HG03442 (cell line): Measurements from ENCODE around the gene ZNF205.
"Not testable (repeated sequence)": the region's sequence is repeated elsewhere in the genome, so short reads cannot be mapped to it uniquely, and the experiment has no call there.

Source experiments
- ATAC-seq: cut with Tn5 transposase; IDR thresholded peaks from one replicate; pipeline ENCODE4 v1.9.1; 2021; ENCODE audit warnings: mild to moderate bottlenecking, moderate library complexity; ENCODE audit not compliant: unreplicated experiment

The ZNF205 gene

DNA sequence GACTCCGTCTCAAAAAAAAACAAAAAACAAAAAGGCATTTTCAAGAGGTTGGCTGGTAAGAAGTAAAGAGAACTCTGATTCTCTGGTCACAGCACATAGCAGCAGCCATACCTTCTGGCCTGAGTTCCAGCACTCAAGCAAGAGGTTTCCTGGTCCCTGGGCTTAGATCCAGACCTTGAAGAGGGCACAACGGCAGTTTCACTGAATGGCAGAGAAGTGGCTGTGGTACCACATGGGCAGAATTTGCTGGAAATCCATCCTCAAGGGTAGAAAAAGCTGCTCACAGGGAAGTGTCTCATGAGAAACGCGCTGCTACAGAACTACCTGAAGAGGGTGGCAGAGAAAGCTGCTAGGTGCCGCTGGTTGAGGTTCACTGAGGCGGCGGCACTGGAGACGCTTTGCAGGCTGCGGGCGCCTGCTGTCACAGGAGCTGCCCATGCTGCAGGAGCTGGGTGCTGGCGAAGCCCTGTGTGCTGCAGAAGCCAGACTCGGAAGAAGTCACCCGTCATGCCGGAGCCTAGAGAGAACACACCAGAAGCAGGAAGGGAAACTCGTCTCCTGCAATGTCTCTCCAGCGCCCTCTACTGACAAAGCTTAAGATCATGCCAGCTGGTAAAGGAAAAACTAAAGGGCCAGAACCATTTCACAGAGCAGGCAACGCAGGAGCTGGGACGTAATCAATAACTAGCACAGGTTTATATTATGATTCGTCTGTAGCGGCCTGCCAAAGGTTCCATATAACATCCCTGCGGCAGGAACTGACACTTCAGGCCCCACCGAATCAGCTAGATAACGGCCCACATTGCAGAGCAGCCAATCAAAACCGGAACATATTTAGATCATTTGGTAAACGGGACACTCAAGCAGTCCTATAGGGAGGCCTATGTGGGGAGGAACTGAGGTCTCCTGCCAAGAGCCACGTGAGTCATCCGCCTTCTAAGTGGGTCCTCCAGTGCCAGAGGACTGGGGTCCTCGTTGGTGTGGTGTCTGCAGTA lies 17.0 kb downstream of the ZNF205 start:
- ATAC-seq: no peak

DNA sequence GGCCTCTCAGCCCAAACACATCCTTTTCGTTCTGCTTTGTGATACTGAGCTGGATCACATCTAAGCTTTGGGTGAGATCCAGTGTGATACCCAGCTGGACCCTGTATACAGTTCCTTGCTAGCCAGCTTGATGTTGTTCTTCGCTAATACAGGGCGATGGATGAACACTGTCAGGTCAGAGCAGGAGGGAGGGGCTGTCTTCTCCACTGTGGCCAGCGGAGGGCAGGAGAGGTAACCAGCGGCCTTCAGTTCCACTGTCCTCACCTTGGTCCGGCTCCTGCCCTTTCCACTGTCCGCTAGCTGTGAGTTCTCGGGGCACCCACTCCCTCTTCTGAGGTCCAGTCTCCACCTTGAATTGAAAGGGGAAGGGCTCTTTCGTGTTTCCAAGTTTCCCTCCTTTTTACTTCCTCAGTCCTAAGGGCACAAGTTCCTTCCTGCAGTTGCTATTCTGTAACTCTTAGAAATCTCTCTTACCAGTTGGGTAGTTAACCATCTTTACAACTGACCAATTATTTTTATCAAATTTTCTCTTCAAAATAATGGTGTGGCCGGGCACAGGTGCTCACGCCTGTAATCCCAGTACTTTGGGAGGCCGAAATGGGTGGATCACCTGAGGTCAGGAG lies 19.5 kb downstream of the ZNF205 start:
- peak; percentile 29 for ATAC-seq

DNA sequence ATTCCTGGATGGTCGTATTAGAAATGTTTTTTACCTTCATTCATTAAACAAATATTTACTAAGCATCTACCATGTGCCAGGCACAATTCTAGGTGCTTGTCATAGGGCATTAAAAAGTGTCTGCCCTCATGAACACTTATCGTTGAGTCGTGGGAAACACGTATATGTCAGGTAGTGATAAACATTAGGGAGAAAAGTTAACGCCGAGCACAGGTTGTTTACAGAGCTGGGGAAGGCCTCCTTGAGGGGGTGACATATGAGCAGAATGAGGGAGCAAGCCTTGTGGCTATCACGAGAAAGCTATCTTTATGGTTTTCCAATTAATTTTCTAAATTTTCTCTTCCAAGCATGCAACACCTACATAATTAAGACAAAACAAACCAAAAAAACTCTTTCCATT lies 21.5 kb downstream of the ZNF205 start:
- no peak for ATAC-seq

DNA sequence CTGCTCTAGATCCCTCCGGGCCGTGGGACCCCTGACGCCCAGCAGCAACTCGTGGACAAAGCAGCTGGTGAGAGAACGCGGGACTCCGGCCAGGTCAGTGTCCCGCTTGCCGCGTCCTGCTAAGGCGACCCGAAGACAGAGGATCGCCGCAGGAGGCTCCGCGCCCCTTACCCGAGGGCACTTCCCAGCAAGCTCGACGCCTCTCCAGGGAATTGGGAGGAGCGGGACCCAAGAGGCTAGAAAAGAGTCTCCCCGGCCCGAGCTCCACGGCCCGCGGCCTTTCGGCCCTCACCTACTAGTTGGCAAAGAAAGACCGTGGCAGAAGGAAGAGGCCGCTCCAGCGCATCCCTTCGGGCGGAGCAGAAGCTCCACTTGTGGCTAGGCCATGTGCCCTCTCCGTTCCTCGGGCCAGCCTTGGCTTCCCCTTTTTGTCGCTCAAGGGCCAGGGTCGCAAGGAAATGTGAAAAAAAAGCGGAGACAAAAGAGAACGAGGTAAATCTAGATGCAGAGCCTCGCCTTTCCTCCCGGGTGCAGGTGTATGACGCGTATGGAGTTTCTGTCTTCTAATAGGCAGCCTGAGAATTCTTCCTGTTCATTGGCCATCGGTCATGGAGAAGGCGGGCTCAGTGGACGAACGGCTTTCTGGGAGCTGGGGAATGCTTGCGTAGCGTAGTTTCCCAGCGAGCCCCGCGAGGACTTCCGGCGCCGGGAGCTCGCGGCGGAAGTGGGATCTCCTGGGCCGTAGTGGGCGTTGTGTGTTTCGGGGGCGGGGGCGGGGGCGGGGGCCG lies 22.1 kb downstream of the ZNF205 start, which contains the start of gene ZNF213:
Gene ZNF213, plus strand, starts transcription at position 692 of the 788 bp plus-strand sequence. CDS start 2,252 bp downstream, outside the sequence.
- peak; percentile 79 for ATAC-seq

DNA sequence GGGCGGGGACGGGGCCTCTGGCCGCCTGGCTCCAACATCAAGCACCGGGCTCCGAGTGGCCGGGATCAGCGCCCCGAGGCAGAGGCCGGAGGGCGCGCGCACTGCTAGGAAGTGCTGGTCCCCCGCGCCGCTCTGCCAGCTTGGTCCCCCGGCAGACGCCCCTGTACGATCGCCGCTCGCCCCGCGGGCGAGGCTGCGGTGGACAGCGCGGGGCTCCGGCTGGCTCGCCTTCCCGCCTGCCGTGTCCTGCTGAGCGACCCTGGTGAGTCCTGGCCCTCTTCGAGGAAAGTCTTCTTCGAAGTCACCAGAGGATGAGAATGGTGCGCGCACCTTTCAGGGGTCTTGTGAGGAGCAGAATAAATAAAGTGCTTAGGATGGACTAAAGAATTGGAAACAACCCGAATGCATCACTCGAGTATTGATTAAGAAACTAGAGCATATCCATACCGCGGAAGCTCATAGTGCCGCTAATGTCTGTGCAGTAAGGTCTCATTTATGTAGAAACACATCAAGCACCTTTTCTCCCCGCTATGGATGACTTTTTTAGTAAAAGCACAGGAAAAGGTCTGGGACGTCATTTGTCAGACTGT lies 22.8 kb downstream of the ZNF205 start:
- ATAC-seq: no peak

DNA sequence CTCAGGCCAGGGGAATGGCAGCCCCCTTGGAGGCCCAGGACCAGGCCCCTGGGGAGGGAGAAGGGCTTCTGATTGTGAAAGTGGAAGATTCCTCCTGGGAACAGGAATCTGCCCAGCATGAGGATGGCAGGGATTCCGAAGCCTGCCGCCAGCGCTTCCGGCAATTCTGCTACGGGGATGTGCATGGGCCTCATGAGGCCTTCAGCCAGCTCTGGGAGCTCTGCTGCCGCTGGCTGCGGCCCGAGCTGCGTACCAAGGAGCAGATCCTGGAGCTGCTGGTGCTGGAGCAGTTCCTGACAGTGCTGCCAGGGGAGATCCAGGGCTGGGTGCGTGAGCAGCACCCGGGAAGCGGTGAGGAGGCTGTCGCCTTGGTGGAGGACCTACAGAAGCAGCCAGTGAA lies 24.9 kb downstream of the ZNF205 start:
- no peak for ATAC-seq

DNA sequence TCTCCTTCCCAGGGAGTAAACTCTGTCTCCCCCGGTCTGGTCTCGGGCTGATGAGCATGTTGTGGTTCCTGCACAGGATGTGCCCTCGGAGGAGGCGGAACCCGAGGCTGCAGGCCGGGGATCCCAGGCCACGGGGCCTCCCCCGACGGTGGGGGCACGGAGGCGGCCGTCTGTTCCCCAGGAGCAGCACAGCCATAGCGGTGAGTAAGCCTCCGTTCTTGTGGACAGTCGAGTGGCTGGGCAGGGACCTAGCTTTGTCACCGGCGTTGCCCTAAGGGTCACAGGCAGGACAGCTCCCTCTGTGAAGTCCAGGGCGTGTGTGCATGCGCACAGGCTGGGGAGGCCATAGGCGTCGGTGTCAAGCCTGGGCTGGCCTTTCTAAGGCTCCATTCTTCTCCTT lies 26.0 kb downstream of the ZNF205 start:
- no peak for ATAC-seq

DNA sequence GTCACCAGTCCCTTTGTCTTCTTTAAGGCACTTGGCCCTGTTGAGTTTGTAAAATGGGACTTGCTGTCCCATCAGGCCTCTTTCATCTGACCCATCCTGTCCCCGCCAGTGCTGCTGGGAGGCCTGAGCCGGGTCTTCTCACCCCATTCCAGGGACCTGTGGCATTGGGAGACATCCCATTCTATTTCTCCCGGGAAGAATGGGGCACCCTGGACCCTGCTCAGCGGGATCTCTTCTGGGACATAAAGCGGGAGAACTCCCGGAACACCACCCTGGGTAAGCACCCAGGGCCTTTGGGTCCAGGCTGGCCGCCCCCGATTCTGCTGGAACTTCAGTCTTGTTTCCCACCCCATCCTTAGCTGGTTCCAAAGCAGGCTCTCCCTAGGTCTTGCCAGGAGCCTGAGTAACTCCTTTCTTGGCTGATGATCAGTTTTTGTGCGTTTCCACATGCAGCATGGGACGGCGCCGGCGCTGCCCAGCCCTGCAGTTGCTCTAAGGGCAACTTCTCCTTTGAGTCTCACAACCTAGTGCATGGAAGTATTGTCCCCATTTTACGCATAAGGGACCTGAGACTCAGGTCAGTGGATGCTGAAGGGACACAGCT lies 26.5 kb downstream of the ZNF205 start:
- ATAC-seq: no peak

DNA sequence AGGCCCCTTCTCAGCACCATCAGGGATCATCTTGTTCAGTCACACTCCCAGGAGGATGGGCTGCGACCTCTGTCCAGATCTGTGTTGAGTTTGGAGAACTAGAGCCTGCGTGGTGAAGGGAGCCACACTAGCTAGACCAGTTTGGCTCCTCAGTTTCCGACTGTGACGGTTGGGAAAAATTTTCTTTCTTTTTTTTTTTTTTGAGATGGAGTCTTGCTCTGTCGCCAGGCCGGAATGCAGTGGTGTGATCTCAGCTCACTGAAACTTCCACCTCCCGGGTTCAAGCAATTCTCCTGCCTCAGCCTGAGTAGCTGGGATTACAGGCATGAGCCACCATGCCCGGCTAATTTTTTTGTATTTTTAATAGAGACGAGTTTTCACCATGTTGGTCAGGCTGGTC lies 27.2 kb downstream of the ZNF205 start:
- not testable (repeated sequence) for ATAC-seq

DNA sequence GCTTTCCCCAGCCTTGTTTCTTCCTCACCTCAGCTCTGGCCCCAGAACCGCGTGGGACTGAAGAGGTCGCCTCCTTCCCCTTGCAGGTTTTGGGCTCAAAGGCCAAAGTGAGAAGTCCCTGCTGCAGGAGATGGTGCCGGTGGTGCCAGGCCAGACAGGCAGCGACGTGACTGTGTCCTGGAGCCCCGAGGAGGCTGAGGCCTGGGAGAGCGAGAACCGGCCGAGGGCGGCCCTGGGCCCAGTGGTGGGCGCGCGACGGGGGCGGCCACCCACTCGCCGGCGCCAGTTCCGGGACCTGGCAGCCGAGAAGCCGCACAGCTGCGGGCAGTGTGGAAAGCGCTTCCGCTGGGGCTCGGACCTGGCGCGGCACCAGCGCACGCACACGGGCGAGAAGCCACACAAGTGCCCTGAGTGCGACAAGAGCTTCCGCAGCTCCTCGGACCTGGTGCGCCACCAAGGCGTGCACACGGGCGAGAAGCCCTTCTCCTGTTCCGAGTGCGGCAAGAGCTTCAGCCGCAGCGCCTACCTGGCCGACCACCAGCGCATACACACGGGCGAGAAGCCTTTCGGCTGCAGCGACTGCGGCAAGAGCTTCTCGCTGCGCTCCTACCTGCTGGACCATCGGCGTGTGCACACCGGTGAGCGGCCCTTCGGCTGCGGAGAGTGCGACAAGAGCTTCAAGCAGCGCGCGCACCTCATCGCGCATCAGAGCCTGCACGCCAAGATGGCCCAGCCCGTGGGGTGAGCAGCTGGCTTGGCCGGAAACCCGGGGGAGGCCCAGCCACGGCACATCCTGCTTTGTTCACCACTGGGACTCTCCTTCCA lies 28.4 kb downstream of the ZNF205 start:
- no peak for ATAC-seq

DNA sequence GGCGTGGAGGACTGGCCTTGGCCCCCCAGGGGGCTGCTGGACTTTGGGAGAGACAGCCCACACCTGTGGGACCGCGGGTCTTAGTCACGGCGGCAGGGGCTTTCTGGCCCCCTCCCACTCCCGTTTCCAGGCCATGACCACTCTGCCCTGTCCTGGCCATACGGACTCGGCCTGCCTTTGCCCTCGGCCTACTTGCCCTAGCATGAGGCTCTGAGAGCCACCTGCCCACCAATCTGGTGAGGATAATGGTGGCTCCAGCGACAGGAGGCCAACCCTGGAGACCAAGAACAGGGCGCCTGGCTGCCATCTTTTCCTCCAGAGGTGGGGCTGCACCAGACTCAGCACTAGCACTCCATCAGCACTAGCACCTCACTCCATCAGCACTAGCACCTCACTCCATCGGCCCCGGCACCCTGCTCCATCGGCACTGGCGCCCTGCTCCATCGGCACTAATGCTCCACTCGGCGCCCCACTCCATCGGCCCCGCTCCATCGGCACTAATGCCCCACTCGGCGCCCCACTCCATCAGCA lies 29.5 kb downstream of the ZNF205 start:
- no peak for ATAC-seq

DNA sequence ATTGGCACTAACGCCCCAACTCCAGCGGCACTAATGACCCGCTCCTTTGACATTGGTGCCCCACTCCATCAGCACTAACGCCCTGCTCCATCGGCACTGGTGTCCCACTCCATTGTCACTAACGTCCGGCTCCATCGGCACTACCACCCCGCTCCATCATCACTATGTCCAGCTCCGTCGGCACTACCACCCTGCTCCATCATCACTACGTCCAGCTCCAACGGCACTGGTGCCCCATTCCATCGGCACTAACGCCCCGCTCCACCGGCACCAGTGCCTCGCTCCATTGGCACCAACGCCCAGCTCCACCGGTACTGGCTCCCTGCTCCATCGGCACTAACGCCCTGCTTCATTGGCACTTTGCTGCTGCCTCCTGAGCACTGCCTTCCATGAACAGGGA lies 29.9 kb downstream of the ZNF205 start:
- no peak for ATAC-seq

DNA sequence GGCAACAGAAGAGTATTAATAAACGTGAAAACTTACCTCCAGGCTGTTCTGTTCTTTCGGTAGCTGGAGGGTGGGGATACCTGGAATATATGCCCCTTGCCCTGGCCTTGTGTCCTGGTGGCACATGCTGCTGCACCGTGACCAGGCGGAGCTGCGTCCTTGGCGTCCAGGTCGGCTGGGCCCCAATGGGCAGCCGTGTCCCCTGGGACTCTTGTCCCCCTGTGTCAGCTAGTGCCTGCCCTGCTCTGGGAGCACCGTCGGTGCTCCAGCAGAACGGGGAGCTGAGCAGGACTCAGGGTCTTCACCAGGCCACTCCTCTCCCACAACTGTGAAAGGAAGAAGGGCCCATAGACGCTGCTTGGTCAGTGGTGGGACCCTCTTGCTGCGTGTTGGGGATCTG lies 30.4 kb downstream of the ZNF205 start:
- no peak for ATAC-seq

DNA sequence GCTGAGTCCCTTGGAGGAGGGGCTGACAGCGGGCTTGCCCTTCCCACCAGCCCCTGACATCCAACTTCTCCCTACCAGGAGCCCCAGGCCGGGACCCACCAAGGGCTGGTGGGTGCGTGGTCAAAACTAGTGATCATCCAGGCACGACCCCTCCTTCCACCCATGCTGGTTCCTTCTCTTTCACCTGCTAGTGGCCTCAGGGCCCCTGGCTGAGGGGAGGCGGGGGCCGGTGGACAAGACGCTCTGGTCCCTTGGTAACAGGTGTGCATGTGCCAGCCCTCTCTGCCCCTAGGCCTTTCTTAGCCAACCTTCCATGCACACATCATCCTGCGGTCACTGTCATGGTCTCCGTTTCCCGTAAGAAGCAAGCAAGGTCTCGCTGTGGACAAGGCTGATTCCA lies 30.8 kb downstream of the ZNF205 start:
- no peak for ATAC-seq

DNA sequence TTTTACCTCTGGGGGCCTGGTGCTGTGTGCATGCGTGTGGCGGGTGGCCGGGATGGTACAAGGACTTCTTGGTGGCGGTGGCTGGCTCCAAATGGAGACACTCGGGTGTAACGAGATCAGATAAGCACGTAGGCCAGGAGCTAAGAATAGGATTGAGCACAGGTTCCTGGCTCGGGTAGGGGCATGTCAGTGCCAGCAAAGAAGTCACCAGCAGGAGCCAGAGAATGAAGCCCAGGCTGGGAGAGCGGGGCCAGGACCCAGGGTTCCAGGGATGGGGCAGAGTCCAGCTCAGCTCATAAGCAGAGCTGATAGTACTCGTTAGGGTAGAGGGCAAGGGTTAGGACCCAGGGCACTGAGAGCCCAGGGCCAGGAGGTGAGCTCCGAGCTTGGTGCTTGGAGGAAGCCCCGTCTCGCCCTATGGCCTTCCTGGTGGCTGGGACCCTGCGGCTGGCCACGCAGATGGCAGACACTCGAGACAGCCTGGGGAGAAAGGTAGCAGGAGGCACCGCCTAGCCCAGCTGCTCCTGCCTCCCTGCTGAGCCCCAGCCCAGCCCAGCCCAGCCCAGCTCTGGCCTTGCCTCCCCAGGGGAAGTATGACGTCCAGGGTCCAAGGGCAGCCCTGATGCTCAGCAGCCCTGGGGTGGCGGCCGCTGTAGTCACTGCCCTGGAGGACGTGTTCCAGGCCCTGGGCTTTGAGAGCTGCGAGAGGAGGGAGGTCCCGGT lies 31.4 kb downstream of the ZNF205 start:
- no peak for ATAC-seq

DNA sequence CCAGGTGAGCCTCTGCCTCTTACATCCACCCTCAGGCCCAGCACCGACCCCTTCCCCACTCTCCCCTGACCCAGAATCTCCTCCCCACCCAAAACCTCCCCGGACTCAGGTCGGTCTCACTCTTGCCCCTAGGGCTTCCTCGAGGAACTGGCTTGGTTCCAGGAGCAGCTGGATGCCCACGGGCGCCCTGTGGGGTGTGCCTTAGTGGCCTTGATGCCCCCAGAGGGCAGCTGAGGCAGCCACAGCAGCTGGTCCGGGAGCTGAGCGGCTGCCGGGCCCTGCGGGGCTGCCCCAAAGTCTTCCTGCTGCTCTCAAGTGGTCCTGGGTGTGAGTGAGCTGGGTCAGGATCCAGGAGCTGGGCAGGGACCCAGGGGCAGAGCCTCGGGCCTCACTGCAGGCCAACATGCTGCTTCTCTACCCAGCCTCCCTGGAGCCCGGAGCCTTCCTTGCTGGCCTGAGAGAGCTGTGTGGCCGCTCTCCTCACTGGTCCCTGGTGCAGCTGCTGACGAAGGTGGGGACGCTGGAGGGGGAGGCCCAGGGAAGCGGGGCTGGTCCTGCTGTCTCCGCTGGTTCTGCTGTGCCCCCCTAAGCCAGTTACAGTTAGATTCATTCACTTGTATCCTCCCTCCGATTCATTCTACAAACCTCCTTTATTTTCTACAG lies 32.1 kb downstream of the ZNF205 start:
- ATAC-seq: no peak

DNA sequence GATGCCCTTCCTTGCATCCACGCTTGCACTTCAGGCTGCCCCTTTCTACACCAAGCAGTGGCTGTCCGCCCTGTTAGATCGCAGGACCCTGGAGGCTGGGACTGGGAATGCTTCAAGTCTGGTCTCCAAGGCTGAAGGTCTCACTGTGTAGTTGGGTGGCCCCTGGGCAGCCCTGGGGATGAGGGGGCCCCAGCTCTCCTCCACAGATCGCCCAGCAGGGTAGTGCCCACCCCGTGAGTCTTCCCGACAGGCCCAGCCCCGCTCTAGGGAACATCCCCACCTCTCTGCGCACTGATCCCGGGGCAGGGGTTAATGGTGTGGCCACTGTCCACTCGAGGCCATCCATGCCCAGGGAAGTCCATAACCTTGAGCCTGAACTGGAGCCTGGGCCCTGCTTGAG lies 32.8 kb downstream of the ZNF205 start:
- ATAC-seq: no peak

DNA sequence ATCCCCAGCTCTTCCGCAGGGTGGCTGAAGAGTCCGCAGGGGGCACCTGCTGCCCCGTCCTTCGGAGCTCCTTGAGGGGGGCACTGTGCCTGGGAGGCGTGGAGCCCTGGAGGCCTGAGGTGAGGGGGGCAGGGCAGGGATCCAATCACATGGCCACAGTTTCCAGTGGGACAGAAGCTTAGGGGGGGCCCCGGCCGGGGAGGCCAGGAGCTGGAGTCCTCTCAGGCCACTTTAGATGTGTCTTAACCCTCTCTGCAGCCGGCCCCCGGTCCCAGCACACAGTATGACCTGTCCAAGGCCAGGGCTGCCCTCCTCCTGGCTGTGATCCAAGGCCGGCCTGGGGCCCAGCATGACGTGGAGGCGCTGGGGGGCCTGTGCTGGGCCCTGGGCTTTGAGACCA lies 33.3 kb downstream of the ZNF205 start:
- no peak for ATAC-seq
